Trophoblast cell (in vitro differentiated cells and primary cell): ENCODE data around the gene PRELP.
"Not testable (repeated sequence)": the region's sequence is repeated elsewhere in the genome, so short reads cannot be mapped to it uniquely, and the experiment has no call there.

ENCODE experiments used
- DNase-seq, 2 donors: peaks; one replicate each; pipeline ENCODE4 v3.0.0-alpha.2; 2016
- H2AFZ ChIP-seq: 2 replicates; pipeline ENCODE4 v1.6.1; 2013; ENCODE audit warnings: low read length, moderate library complexity, mild to moderate bottlenecking; ENCODE audit not compliant: insufficient read depth, poor library complexity
- H2AK5ac ChIP-seq: 2 replicates; pipeline ENCODE4 v1.6.1; 2013; ENCODE audit warnings: mild to moderate bottlenecking, low read length
- H2BK120ac ChIP-seq: 2 replicates; pipeline ENCODE4 v1.6.1; 2013; ENCODE audit warnings: low read length, mild to moderate bottlenecking, moderate library complexity; ENCODE audit not compliant: insufficient read depth, poor library complexity
- H2BK12ac ChIP-seq: 2 replicates; pipeline ENCODE4 v1.6.1; 2013; ENCODE audit warnings: mild to moderate bottlenecking, low read length, moderate library complexity
- H2BK5ac ChIP-seq: 2 replicates; pipeline ENCODE4 v1.6.1; 2013; ENCODE audit warnings: low read length, low read depth, moderate library complexity, mild to moderate bottlenecking; ENCODE audit not compliant: poor library complexity
- H3K14ac ChIP-seq: 2 replicates; pipeline ENCODE4 v1.6.1; 2013; ENCODE audit warnings: mild to moderate bottlenecking, low read length
- H3K18ac ChIP-seq: 2 replicates; pipeline ENCODE4 v1.6.1; 2013; ENCODE audit warnings: mild to moderate bottlenecking, low read length
- H3K23ac ChIP-seq: 2 replicates; pipeline ENCODE4 v1.6.1; 2013; ENCODE audit warnings: low read length
- H3K27ac ChIP-seq: 2 replicates; pipeline ENCODE4 v1.5.1; 2013; ENCODE audit warnings: low read depth, mild to moderate bottlenecking, inconsistent platforms, low read length, moderate library complexity
- H3K27me3 ChIP-seq: 2 replicates; pipeline ENCODE4 v1.6.1; 2013; ENCODE audit warnings: inconsistent platforms, mild to moderate bottlenecking, low read length, moderate library complexity; ENCODE audit not compliant: insufficient read depth
- H3K36me3 ChIP-seq, 2 experiments: 1 replicate in 1 of 2; 2 replicates in 1 of 2; pipeline ENCODE4 v1.6.1; 2013; ENCODE audit warnings: low read length in 2 of 2, mild to moderate bottlenecking in 2 of 2, moderate library complexity in 1 of 2; ENCODE audit not compliant: insufficient read depth in 2 of 2, control insufficient read depth in 1 of 2
- H3K4ac ChIP-seq: 2 replicates; pipeline ENCODE4 v1.6.1; 2013; ENCODE audit warnings: low read depth, mild to moderate bottlenecking, low read length, moderate library complexity
- H3K4me1 ChIP-seq, 2 experiments: 1 replicate in 1 of 2; 2 replicates in 1 of 2; pipeline ENCODE4 v1.6.1; 2013; ENCODE audit warnings: low read length in 2 of 2, mild to moderate bottlenecking in 2 of 2, moderate library complexity in 1 of 2; ENCODE audit not compliant: insufficient read depth in 2 of 2, control insufficient read depth in 1 of 2
- H3K4me2 ChIP-seq: 2 replicates; pipeline ENCODE4 v1.6.1; 2013; ENCODE audit warnings: inconsistent platforms, mild to moderate bottlenecking, low read length, moderate library complexity
- H3K4me3 ChIP-seq: 2 replicates; pipeline ENCODE4 v1.5.1; 2013; ENCODE audit warnings: mild to moderate bottlenecking, low read depth, low read length, inconsistent platforms
- H3K79me1 ChIP-seq: one replicate; pipeline ENCODE4 v1.6.1; 2013; ENCODE audit warnings: low read length
- H3K79me2 ChIP-seq: 2 replicates; pipeline ENCODE4 v1.6.1; 2013; ENCODE audit warnings: low read length, mild to moderate bottlenecking; ENCODE audit not compliant: control insufficient read depth, insufficient read depth, poor library complexity
- H3K9ac ChIP-seq: 2 replicates; pipeline ENCODE4 v1.6.1; 2013; ENCODE audit warnings: mild to moderate bottlenecking, low read length
- H3K9me3 ChIP-seq: 2 replicates; pipeline ENCODE4 v1.6.1; 2013; ENCODE audit warnings: low read depth, mild to moderate bottlenecking, control low read depth, inconsistent platforms, low read length; ENCODE audit not compliant: insufficient read depth
- H4K12ac ChIP-seq: 2 replicates; pipeline ENCODE4 v1.6.1; 2013; ENCODE audit warnings: low read depth, mild to moderate bottlenecking, low read length, moderate library complexity
- H4K8ac ChIP-seq: 2 replicates; pipeline ENCODE4 v1.6.1; 2013; ENCODE audit warnings: low read depth, mild to moderate bottlenecking, low read length, moderate library complexity
- H4K91ac ChIP-seq: one replicate; pipeline ENCODE4 v1.6.1; 2013; ENCODE audit warnings: low read depth, mild to moderate bottlenecking, low read length, moderate library complexity
- WGBS: extraction: QIAGEN DNeasy Blood & Tissue Kit; methylation state at CpG from one replicate; pipeline ENCODE4 v1.1.7; 2013; ENCODE audit warnings: missing lambda C conversion rate; ENCODE audit not compliant: insufficient read length, insufficient coverage; ENCODE audit errors: extremely low coverage; 5-methylcytosine and 5-hydroxymethylcytosine counted together

Gene PRELP

DNA sequence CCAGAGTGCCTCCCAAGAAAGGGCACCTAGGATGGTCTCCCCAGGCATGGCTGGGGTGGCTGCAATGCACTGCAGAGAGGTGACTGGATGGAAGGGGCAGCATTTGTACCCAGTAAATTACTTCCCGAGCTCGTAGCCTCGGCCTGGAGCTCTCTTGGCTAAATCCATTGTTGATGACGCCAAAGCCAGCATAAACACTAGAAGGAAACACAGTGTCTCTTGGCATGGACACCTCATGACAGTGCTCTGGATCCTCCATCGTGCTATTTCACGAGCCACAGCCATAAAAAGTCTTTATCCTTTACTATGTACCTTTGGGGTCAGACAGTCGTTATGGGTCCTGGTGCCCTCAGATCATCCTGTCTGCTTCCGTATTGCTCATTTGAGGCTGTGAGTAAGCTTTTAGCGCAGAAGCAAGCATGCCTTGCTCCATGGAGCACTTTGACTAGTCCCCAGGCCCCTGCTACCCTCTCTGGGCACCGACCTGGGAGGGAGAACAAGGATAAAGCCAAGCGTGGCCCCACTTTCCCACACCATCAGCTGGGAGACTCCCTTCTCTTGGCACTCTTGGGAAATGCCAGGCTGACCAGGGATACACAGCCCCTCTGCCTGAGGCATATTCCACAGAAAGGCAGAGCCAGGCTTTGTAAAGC is 10.3 kb upstream of the PRELP start:
- Histone ChIP-seq H2BK5ac (no peak overlapping the region), H3K9ac (no peak overlapping the region), H2BK120ac (no peak overlapping the region), H3K36me3 (no peaks in the 10 kb centered on the region), H3K9me3 (no peaks in the 10 kb centered on the region), H3K23ac (no peak overlapping the region), H2AFZ (no peak overlapping the region), H4K91ac (no peak overlapping the region), H4K12ac (no peak overlapping the region), H4K8ac (no peak overlapping the region), H3K18ac (no peak overlapping the region), H2BK12ac (no peak overlapping the region), H3K14ac (no peak overlapping the region), H3K4me1 (no peaks in the 10 kb centered on the region), H2AK5ac (no peak overlapping the region), H3K4me3 (no peak overlapping the region), H3K4ac (no peak overlapping the region), H3K79me2 (no peaks in the 10 kb centered on the region), H3K27me3 (no peaks in the 10 kb centered on the region), H3K4me2 (no peak overlapping the region), H3K79me1 (no peaks in the 10 kb centered on the region), H3K27ac (no peak overlapping the region)
- WGBS, result no CpG with 5 or more reads among the region's 11 CpGs
- DNase-seq, result no peak

DNA sequence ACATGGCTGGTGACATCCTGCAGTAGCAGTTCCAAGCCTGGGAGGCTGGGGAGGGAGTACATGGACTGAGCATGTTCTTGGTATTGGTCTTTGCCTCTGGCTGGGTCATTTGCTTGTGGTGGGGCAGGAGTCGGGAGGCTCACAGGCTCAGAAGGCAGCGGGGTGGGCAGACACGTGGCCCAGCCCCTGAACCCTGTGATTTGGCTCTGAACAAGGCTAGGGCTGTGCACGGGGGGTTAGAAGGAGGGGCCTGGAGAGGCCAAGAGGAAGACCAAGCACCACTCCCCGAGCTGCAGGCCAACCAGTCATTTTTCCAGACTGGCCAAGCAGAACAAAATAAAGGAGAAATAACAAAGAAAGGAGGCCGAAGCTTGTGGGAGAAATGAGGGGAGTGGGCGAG is 9.7 kb upstream of the PRELP start:
- Histone ChIP-seq H4K8ac (no peak overlapping the region), H3K79me2 (no peaks in the 10 kb centered on the region), H2BK120ac (no peak overlapping the region), H3K36me3 (no peaks in the 10 kb centered on the region), H3K27me3 (no peaks in the 10 kb centered on the region), H2BK12ac (no peak overlapping the region), H2BK5ac (no peak overlapping the region), H3K79me1 (no peaks in the 10 kb centered on the region), H2AFZ (no peak overlapping the region), H3K18ac (no peak overlapping the region), H2AK5ac (no peak overlapping the region), H3K27ac (no peak overlapping the region), H3K4me2 (no peak overlapping the region), H3K9me3 (no peaks in the 10 kb centered on the region), H3K9ac (no peak overlapping the region), H3K4me3 (no peak overlapping the region), H3K4me1 (no peaks in the 10 kb centered on the region), H4K12ac (no peak overlapping the region), H3K23ac (no peak overlapping the region), H3K14ac (no peak overlapping the region), H3K4ac (no peak overlapping the region), H4K91ac (no peak overlapping the region)
- no CpG with 5 or more reads among the region's 7 CpGs for WGBS
- no peak for DNase-seq

DNA sequence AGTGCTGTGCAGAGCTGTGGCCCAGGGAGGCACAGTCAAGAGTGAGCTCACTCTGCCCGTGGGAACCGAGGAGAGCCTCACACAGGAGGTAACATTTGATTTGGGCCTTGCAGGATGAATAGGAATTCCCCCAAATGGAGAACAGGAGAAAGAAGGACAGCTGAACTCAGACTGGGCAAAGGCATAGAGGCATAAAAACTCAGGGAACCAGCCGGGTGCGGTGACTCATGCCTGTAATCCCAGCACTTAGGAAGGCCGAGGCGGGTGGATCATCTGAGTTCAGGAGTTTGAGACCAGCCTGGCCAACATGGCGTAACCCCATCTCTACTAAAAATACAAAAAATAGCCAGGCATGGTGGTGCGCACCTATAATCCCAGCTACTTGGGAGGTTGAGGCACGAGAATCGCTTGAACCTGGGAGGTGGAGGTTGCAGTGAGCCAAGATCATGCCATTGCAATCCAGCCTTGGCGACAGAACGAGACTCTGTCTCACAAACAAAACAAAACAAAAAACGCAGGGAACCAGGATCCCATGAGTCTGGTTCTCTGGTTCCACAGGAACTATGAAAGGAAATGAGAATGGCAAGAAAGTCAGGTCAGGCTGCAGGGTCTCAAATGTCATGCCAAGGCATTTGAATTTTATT is 8.6 kb upstream of the PRELP start:
- H3K23ac ChIP-seq, H4K12ac ChIP-seq, H3K27ac ChIP-seq: not testable (repeated sequence)

DNA sequence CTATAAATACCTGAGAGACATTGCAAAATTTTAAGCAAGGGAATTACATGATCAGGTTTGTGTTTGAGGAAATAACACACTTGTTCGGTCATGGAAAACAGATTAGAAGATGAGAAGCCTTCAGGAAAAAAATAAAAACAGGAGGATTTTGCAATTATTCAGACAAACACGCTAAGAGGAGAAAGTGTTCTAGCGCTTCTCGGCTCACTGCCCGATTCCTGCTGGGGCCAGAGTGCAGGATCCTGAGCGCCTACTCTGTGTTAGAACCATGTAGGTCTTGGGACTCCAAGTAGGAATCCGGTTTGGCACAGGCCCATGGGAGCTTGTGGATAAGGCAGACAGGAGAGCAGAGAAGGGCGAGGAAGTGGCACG is 8.1 kb upstream of the PRELP start:
- H4K12ac ChIP-seq, result no peak overlapping the region
- no peak overlapping the region for H4K8ac ChIP-seq
- no peak overlapping the region for H3K27ac ChIP-seq
- no peak overlapping the region for H3K18ac ChIP-seq
- no peaks in the 10 kb centered on the region for H3K79me1 ChIP-seq
- no peaks in the 10 kb centered on the region for H3K79me2 ChIP-seq
- H2BK5ac ChIP-seq, result no peak overlapping the region
- no peak overlapping the region for H3K4me2 ChIP-seq
- H4K91ac ChIP-seq, result no peak overlapping the region
- H2AFZ ChIP-seq, result no peak overlapping the region
- H3K9me3 ChIP-seq, result no peaks in the 10 kb centered on the region
- no peaks in the 10 kb centered on the region for H3K36me3 ChIP-seq
- H2BK12ac ChIP-seq, result no peak overlapping the region
- H2AK5ac ChIP-seq, result no peak overlapping the region
- no peak overlapping the region for H3K14ac ChIP-seq
- no peak overlapping the region for H3K23ac ChIP-seq
- no peak overlapping the region for H3K4ac ChIP-seq
- H3K4me1 ChIP-seq, result no peaks in the 10 kb centered on the region
- WGBS, result no CpG with 5 or more reads among the region's 9 CpGs
- H2BK120ac ChIP-seq, result no peak overlapping the region
- H3K9ac ChIP-seq, result no peak overlapping the region
- no peak overlapping the region for H3K4me3 ChIP-seq
- DNase-seq, result no peak
- H3K27me3 ChIP-seq, result no peaks in the 10 kb centered on the region

More for the DNA sequence above, 8.6 kb upstream of the PRELP start:
- H3K4me2 ChIP-seq, H3K14ac ChIP-seq, H2BK120ac ChIP-seq, H3K36me3 ChIP-seq, H3K79me1 ChIP-seq, H2BK12ac ChIP-seq, H3K79me2 ChIP-seq, H3K9me3 ChIP-seq, H3K18ac ChIP-seq, DNase-seq, H3K4ac ChIP-seq, H4K91ac ChIP-seq, H2AK5ac ChIP-seq, H2AFZ ChIP-seq, H2BK5ac ChIP-seq, H3K4me3 ChIP-seq, H3K9ac ChIP-seq, H3K4me1 ChIP-seq, H3K27me3 ChIP-seq, H4K8ac ChIP-seq: not testable (repeated sequence)
- WGBS, result no CpG with 5 or more reads among the region's 13 CpGs
